HG03354 (cell line): ENCODE results near the gene PRKAB2.
"Not testable (repeated sequence)": the region's sequence is repeated elsewhere in the genome, so short reads cannot be mapped to it uniquely, and the experiment has no call there.

Experiments
- ATAC-seq: cut with Tn5 transposase; IDR thresholded peaks from one replicate; pipeline ENCODE4 v1.9.1; 2021; ENCODE audit warnings: mild to moderate bottlenecking; ENCODE audit not compliant: unreplicated experiment, poor library complexity, severe bottlenecking

PRKAB2 gene

DNA sequence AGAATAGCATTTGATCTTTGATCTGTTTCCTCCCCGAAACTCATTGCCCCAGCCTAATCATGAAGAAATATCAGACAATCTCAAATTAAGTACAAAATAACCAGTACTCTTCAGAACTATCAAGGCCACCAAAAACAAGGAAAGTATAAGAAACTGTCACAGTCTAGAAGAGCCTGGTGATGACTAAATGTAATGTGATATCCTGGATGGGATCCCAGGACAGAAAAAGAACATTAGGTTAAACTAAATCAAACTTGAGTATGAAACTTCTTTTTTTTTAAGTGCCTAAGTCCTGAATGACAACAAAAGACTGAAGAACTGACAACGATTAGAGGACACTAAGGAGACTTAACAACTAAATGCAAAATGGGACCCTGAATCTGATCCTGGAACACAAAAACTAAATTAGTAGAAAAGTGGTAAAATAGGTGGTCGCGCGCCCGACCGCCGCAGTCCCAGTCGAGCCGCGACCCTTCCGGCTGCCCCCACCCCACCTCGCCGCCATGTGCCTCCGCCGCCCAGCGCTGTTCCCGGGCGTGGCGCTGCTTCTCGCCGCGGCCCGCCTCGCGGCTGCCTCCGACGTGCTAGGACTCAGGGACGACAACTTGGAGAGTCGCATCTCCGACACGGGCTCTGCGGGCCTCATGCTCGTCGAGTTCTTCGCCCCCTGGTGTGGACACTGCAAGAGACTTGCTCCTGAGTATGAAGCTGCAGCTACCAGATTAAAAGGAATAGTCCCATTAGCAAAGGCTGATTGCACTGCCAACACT is 5.5 kb upstream of the PRKAB2 start:
- no peak for ATAC-seq

DNA sequence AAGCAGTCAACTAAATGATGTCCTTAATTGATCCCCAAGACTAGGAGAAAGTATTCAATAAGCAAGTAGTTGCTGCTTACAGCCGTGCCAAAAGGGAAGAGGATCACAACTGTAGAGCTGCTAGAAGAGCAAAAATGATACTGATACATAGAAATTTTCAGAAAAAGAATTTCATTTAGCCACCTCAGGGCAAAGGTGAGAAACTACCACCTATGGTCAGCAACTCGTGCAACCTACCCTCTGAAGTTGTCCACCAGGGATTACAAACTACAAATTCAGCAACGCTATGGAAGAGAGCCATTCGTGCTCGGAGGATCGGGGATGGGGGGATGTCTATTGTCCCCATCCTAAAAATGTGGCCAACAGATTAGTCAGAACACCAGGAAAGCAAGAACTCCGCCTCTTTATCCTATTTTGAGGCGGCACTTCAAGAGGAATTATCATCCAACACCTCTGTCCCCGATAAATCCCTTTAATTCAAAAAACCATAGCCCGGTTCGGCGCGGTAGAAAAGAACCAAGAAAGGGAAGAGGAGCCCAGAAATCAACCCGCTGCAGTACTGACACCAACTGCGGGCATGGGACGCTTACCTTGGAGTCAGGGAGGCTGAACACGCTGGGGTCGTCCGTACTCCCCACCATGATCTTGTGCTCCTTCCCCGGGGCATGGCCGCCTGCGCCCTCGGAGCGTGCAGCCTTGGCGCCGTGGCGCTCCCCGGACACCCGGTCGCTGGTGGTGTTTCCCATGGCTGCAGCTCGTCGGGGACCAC is 687 bp downstream of the PRKAB2 start:
- ATAC-seq = peak; percentile 30

GRCh38 chr1:147169840-147170674 is 2.2 kb downstream of the PRKAB2 start:
- no peak for ATAC-seq

DNA sequence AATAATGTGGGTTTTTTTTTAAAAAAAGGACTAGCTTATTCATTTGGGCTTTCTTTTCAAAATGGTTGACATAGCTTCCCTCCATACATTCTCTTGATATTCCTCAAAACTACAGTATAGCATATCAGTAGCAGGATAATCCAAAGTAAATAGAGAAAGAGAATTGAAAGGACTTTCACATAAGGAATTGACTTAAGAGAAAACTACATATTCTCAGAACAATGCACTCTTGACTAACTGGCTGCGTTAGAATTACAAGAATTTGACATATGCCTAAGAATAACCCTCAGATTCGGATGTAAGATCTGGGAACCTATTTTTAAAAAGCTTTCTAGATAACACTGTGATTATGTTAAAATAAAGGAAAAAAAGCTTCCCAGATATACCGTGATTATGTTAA is 3.1 kb downstream of the PRKAB2 start:
- no peak for ATAC-seq

DNA sequence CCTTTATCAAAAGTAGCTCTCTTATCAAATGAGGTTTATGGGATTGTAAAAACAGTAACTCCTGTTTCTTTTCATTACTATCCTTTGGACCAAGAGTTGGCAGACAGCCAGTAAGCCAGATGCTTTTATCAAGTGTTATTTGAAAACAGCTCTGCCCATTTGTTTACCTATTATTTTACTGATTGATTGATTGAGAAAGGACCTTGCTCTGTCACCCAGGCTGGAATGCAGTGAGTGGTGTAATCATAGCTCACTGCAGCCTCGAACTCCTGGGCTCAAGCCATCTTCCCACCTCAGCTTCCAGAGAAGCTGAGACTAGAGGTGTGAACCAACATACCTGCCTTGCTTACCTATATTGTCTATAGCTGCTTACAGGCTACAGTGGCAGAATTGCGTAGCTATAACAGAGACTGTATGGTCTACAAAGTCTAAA is 3.6 kb downstream of the PRKAB2 start:
- no peak for ATAC-seq

- ATAC-seq = no peak
Observed at GRCh38 chr1:147167365-147167764, 4.9 kb downstream of the PRKAB2 start.

DNA sequence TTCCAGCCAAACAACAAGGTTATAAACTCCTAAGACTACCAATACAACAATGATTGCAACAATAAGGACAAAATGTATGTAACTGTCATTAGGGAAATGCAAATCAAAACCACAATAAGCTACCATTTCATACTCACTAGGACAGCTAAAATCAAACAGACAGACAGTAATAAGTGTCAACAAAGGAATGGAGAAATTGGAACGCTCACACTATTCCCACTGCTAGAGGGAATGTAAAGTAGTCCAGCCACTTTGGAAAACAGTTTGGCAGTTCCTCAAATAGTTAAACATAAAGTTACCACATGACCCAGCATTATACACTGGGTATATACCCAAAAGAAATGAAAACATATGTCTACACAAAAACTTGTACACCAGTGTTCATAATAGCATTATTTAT is 9.3 kb downstream of the PRKAB2 start:
- ATAC-seq = no peak

GRCh38 chr1:147162093-147162492 is 10.2 kb downstream of the PRKAB2 start:
- no peak for ATAC-seq

- not testable (repeated sequence) for ATAC-seq
Observed at GRCh38 chr1:147157116-147157515, 15.2 kb downstream of the PRKAB2 start.

- ATAC-seq = no peak
Observed at GRCh38 chr1:147156642-147157041, 15.6 kb downstream of the PRKAB2 start.

DNA sequence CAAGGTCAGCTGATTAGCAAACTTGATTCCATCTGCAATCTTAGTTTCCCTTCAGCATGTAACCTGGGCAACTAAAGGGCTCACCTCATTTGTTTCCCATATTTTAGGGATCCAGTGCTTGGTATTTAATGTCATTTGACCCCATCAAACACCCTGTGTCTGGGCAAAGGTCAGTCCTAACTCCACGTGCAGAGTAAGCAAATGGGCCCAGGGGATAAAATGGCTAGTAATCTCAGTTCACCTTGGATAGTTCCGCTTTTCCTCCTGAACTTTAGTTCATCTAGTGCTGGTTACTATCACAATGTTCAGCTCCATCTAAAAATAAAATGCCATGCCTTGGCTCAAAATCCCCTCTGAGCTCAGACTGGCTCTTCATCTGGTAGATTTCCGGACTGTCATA is 19.5 kb downstream of the PRKAB2 start:
- no peak for ATAC-seq

DNA sequence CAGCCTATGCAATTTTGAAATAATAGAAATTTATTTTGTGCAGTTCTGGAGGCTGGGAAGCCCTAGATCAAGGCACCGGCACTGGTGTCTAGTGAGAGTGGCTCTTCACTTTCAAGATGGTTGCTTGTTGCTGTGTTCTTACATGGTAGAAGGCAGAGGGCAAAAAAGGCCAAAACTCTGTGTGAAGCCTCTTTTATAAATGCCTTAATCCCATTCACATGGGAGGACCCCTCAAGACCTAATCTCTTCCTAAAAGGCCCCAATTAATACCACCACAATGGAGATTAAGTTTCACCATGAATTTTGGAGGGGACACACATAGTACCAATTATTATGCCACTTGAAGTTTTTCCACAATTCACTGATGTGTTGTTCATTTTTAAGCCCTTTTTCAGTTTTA is 21.0 kb downstream of the PRKAB2 start:
- no peak for ATAC-seq

DNA sequence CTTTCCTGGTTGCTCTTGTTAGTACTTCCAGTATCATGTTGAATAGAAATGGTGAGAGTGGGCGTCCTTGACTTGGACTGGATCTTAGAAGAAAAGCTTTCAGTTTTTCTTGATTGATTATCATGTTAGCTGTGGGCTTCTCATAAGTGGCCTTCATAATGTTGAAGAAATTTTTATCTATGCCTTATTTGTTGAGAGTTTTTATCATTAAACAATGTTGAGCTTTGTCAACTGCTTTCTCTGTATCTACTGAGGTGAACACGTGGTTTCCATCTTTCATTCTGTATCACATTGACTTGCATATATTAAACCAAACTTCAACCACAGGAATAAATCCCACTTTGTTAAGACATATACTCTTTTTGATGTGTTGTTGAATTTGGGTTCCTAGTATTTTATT is 29.4 kb downstream of the PRKAB2 start:
- ATAC-seq = no peak

- ATAC-seq = not testable (repeated sequence)
Observed at GRCh38 chr1:147130721-147131120, 41.5 kb downstream of the PRKAB2 start.

DNA sequence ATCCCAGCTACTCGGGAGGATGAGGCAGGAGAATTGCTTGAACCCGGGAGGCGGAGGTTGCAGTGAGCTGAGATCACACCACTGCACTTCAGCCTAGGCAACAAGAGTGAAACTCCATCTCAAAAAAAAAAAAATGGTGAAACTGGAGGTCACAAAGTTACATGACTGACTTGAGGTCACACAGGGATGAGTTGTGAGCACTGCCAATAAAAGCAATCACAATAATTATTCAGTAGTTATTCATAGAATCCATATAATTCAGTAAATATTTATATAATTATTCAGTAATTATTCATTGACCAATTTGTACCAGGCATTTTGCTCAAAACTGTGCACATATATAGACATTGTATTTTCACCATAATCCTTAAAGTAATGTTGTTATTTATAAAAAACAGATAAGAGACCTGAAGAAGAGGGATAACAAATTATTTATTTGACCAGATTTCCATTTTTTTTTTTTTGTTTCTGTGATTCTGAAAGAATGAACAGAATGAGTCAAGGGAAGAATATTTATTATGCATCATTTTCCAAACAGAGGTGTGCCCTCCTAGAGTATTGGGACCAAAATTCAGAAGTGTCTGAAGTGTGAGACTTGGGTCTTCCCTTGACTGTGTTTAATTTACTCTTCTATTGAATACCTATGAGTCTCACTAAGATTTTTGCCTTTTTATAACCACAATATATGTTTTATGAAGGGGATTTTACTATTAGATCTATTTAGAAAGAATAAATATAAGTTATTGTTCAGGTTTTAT is 43.0 kb downstream of the PRKAB2 start:
- no peak for ATAC-seq

GRCh38 chr1:147124266-147124665 is 48.0 kb downstream of the PRKAB2 start:
- ATAC-seq = no peak

DNA sequence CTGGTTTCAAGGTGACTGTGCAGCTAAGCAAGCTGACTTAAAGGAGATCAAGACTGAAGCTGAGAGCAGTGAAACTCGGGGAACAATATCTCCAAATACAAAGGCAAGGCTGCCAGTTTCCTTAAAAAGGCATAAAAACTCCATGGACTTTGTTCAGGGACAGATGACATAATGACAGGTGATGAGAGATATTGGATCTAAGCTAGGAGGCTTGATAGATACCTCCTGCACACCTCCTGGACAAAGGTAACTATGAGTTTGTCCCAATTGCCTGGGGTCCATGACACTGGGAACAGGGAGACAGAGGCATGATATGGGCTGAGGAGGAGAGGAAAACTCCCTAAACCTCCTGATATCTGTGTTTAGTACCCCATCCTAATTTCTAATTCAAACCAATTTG is 55.2 kb downstream of the PRKAB2 start:
- no peak for ATAC-seq

GRCh38 chr1:147115496-147115895 is 56.8 kb downstream of the PRKAB2 start:
- ATAC-seq = no peak

DNA sequence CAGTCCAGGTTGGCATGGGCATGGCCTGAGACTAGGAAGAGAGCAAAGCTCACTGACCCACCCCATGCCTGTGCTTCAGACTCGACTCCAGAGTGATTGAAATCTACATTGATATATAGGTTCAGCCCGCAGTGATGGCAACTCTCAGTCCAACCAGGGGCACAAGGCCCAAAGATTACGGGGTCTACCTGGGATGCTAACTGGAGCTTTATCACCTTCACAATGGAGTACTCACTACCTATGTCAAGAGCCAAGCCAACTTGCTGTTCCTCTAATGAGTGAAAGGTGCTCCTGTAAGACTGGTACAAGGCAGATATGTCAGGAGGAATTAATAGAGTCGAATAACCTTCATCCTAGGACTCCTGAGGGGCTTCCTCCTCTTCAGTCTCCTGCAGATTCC is 57.2 kb downstream of the PRKAB2 start:
- not testable (repeated sequence) for ATAC-seq

GRCh38 chr1:147114353-147114752 is 57.9 kb downstream of the PRKAB2 start:
- not testable (repeated sequence) for ATAC-seq
